HG03521 (cell line): Measurements from ENCODE around the gene PEX26.
"Not testable (repeated sequence)": the region's sequence is repeated elsewhere in the genome, so short reads cannot be mapped to it uniquely, and the experiment has no call there.

Experiments
- ATAC-seq: cut with Tn5 transposase; IDR thresholded peaks from one replicate; pipeline ENCODE4 v1.9.1; 2021; ENCODE audit warnings: mild to moderate bottlenecking, moderate library complexity; ENCODE audit not compliant: unreplicated experiment

PEX26 gene

GRCh38 chr22:18056161-18056666 is 21.6 kb upstream of the PEX26 start:
- ATAC-seq, result no peak

DNA sequence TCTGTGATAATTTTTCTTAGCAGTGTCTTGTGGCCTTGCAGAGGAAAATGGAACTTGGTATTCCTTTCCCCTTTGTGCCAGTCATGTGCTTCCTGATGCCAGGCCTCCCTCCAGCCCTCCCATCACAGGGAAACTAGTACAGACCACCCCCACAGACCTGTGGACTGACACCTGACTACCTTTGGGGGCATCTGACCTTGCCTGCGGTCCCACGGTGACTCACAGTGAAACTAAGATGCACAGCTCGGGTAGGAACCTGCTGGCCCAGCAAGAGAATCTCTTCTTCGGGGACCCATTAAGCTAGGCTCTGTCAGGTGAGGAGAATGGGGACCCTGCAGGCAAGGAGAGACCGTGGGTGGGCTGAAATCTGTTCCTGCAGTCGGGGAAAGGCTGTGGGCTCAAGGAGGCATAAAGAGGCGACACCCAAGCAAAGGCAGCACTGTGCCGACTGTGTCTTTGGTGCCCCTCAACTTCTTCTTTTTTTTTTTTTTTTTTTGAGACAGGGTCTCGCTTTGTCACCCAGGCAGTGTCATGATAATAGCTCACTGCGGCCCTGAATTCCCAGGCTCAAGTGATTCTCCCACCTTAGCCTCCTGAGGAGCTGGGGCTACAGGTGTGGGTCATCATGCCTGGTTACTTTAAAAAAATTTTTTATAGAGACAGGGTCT is 20.8 kb upstream of the PEX26 start:
- peak; percentile 76 for ATAC-seq

- ATAC-seq, result no peak
Observed at GRCh38 chr22:18057568-18058209, 20.1 kb upstream of the PEX26 start.

DNA sequence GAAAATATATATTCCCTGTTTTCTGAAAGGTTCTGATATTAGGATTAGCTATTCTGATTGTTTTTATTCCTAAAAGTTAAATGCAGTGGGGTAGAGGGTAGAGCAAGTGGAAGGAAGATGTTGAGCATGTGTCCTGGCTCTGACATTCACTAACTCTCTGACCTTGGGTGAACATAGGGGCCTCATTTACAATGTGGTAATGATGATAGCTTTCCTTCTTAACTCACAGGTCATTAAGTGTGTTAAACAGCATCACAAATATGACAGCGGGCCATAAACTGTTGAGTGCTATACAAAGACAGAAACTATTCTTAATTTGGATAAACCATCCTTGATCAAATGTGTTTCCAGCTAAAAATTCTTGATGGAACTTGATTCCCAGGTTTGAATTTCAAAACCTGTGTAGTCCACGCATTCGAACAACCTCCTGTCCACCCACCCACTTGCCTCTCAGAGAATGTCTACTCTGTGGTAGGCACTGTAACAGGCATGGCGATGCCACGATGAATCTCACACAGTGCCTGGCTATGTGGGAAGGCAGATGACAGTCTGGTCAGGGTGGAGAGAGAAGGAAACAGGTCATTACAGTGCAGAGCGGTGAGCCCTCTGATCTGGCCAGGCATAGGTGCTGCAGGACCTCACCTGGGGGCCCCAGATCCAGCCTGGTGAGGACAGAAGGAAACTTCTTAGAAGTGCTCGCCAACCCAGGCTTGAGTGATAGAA is 19.3 kb upstream of the PEX26 start:
- no peak for ATAC-seq

DNA sequence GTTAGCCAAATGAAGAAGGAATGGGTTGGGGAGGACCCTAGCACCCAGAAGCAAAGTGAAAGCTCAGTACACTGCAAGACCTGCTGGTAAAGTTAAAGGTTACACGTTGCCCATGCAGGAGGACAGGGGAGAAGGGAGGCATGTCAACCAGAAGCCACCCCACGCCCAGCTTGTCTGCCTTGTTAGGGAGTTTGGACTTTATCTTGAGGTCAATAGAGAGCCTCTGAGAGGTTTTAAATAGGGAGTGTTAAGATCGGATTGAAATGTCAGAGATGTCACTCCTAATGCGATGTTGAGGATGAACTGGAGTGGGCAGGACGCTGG is 18.7 kb upstream of the PEX26 start:
- ATAC-seq, result no peak

DNA sequence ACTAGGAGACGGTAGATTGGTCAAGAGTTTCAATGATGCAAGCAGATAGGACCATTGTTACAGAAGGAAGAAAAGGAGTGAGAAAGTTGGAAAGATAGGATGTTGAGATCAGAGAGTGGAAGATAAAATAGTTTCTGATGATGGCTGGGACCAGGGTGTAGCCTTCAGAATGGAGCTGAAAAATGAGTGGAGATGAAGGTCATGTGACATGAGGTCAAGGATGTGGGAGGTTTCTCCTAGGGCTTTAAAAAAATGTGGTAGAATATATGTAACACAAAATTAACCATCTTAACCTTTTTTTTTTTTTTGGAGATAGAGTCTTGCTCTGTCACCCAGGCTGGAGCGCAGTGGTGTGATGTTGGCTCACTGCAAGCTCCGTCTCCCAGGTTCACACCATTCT is 18.3 kb upstream of the PEX26 start:
- ATAC-seq, result no peak

- ATAC-seq, result no peak
Observed at GRCh38 chr22:18059991-18060390, 17.8 kb upstream of the PEX26 start.

DNA sequence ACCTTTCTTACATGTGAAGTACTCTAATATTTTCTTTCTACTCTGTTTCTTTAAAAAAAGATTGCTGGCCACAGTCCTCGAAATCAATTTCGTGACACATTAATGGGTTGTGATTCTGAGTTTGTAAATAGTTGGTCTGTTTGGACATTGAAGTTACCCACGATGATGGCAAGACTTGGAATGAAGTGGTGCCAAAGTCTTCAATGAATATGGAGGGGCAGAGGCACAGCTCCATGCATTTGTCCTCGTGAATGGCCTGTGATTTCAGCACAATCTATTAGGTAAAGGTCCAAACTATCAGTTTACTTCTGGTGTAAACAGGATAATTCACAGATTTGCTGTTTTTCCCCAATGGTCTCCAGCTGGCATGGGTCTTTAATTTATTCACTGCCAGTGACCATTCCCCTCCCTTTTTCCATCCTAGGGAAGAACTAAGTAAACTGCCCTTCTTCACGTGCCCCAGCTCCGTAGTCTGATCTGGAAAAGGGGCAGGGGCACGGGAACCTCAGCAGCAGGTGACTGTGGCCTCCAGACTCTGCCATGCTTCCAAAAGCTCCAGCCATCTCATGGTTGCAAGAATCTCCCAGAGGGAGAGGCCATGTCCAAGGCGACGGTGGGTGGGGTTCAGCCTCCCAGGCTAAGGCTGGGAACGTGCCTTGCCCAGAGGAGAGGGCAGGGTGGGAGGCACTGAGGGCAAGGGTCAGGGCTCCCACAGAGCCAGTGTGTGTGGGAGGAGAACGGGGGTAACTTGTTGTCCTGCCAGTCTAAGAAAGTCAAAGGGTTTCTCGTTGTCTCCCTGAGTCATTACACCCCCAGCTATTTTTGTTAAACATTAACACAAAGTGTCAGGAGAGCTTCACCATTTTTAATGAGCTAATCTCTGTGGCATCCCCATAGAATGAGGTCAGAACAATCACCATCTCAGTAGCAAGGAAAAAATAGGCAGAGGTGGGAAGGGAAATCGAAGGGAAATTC is 16.9 kb upstream of the PEX26 start:
- no peak for ATAC-seq

DNA sequence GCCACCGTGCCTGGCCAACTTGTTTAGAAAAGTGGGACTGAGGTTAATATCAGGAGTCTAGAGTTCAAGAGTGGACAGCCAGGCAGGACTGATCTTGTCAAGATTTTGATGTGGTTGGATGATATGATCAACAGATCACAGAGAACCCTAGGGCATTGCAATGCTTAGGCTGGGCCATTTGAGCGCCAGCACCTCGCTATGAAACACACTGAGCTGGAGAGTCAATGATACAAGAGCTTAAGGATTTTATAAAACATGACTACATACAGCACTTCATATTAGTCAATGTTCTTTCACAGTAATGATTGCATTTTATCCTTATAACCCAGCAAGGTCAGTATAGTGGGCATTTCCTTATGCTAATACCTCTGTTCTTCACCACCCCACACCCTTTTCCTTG is 15.4 kb upstream of the PEX26 start:
- no peak for ATAC-seq

GRCh38 chr22:18063306-18063705 is 14.5 kb upstream of the PEX26 start:
- ATAC-seq, result no peak

DNA sequence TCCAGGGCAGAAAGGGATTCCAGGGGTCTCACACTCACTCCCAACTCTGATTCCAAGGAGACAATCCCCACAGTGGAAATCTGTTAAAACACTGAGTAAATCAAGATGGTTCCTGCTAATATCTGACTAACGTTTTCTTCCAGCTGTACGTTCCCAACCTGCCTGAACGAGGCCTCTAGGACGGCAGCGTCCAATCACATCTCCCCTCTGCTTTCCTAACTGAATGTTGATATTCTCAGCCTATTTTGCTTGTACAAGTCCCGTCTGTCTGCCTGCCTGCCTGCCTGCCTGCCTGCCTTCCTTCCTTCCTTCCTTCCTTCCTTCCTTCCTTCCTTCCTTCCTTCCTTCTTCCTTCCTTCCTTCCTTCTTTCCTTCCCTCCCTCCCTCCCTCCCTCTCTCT is 14.1 kb upstream of the PEX26 start:
- ATAC-seq, result not testable (repeated sequence)

GRCh38 chr22:18064636-18065035 is 13.2 kb upstream of the PEX26 start:
- ATAC-seq, result no peak

DNA sequence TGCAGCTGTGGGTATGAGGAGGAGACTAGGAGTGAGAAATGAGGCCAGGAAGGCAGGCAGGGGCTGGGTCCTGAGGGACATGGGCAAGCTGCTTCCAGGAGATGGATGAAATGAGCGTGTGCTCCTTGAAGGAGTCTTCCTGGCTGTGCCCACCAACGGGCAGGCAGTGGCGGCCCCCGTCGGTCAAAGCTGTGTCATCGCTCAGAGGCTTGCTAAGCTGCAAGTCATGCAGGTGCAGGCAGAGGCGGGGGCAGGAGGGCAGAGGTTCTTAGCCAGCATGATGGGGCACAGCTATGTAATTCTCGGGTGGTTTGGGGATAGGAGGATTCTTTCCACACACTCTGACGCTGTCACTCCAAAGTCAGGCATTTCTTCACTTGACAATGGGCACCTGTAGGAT is 12.5 kb upstream of the PEX26 start:
- no peak for ATAC-seq

- ATAC-seq, result no peak
Observed at GRCh38 chr22:18066181-18066859, 11.5 kb upstream of the PEX26 start.

DNA sequence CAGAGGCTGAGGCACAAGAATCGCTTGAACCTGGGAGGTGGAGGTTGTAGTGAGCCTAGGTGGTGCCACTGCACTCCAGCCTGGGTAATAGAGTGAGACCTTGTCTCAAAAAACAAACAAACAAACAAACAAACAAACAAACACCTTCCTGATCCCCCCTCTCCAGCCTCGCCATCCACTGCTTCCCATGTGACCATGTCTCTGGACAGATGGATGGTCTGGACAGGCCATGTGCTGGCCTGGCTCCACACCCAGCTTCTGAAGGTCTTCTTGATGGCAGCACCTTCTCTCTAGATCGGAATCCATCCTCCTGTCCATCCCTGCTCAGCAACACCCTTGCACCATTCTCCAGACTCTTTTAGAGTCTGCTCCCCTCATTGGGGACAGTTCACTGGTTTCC is 10.7 kb upstream of the PEX26 start:
- no peak for ATAC-seq

DNA sequence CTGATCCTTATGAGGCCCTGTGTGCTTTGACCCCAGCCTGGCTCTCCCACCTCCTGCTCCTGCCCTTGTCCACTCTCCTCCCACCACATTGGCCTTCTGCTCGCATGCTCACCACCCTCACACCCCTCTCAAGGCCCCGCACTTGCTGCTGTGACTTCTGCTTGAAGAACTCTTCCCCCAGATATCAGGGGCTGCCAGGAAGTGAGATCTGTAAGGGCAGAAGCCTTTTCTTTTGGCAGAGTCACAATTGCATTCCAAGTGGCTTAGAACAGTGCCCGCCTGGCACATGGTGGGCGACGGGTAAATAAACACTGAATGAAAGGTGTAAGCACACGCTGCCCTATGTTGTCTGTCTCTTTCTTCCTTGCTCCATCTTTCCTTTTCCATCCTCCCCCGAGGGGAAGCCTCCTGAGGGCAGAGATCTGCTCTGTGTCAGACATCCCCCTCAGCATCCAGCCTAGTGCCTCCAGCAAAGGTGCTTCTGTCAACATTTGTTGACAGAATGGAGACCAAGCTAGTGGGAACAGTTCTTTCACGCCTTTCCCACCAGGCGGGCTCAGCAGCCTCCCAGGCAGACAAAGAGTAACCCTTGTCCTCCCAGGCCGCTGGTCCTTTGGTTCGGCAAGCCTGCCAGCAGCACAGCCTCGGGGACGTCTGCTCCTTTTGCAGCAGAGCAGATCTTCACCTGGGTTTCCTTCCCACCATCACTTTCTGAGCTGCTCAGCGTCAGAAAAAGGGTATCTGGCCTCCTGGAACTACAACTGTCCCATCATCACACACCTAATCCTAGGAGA is 10.0 kb upstream of the PEX26 start:
- ATAC-seq, result no peak

DNA sequence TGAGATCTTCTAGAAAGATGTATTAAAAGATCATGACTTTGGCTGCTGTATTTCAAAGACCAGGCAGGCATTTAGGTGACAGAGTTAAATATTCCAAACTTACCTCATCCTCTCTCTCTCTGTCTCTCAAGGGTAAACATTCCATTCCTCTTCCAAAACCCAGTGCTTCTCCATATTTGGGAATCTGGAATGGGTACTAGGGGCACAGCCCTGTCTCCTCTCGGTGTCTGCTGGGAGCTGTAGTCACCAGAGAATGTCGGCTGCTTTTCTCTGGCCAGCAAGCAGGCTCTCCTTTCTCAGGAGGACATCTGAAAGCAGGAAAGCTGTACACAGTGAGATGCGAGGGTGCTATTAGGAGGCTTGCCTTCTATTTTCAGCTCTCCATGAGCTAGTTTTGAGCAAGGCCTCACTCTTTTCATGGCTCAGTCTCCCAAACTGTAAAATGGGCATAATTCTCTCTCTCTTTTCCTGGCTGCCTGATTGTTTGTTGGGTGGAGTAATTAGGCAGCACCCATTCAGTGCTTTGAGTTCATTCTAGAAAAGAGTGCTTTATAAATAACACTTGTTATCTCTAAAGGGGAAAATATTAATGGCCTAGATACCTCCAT is 9.3 kb upstream of the PEX26 start:
- no peak for ATAC-seq

DNA sequence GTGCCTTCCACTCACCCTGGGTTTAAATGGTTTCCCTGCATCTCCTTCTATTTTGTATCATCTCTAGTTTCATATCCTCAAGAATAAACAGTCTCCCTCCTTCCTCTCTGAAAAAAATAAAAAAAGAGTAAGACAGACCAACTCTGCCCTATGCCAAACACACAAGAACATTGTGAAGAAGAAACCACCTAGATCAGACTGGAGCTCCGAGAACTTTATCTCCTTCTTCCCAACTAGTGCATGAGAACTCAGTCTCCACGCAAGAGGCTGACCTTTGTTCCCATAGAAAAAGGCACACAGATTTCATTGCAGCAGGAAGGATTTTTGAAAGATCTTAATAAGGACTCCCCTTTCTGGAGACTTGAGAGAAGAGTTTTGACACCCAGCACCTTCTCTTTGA is 8.7 kb upstream of the PEX26 start:
- no peak for ATAC-seq

- ATAC-seq, result no peak
Observed at GRCh38 chr22:18070041-18070440, 7.7 kb upstream of the PEX26 start.
